ENCODE results near the gene RCAN3. TPM values are rescaled to one million over a fixed set of nuclear protein-coding genes. Genes with fewer than 3 reads are reported as not detected.
"Not testable (repeated sequence)": the region's sequence is repeated elsewhere in the genome, so short reads cannot be mapped to it uniquely, and the experiment has no call there.

The RCAN3 gene
- total RNA-seq, 2 donors from 2014 or later: 103 to 151 TPM

- DNase-seq (no peak), ATAC-seq (replicated peaks in 1 of 2) (no peak)
- H3K9me3 Mint-ChIP-seq: no peaks in the 10 kb centered on the region
- peak overlapping the region in 1 of 2 donors; percentile 52 for H3K4me3 Mint-ChIP-seq
- H3K27ac Mint-ChIP-seq: peak overlapping the region; percentile 91
- peaks cover 3 to 37% of the 10 kb centered on the region in 2 donors for H3K36me3 Mint-ChIP-seq (ENCODE audit: insufficient read depth in 2 of 2)
- H3K4me1 Mint-ChIP-seq (ENCODE audit: low read depth): peaks cover 71% of the 10 kb centered on the region
- H3K27me3 Mint-ChIP-seq (ENCODE audit: low read depth): no peaks in the 10 kb centered on the region
Observed at GRCh38 chr1:24528744-24529143, 26.1 kb downstream of the RCAN3 start.

DNA sequence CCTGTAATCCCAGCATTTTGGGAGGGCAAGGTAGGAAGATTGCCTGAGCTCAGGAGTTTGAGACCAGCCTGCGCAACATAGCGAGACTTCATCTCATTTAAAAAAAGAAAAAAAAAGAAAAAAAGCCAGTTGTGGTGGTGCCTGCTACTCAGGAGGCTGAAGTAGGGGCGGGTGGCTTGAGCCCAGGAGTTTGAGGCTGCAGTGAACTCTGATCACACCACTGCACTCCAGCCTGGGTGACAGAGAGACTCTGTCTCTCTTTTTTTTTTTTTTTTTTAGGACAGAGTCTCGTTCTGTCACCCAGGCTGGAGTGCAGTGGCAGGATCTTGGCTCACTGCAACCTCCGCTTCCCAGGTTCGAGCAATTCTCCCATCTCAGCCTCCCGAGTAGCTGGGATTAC lies 26.7 kb downstream of the RCAN3 start:
- H3K27me3 Mint-ChIP-seq (ENCODE audit: low read depth); H3K4me3 Mint-ChIP-seq; DNase-seq; H3K9me3 Mint-ChIP-seq; ATAC-seq (replicated peaks in 1 of 2): not testable (repeated sequence)
- H3K36me3 Mint-ChIP-seq (ENCODE audit: insufficient read depth in 2 of 2): peaks cover 6 to 42% of the 10 kb centered on the region in 2 donors
- H3K27ac Mint-ChIP-seq: peak overlapping the region; percentile 91
- H3K4me1 Mint-ChIP-seq (ENCODE audit: low read depth): peaks cover 71% of the 10 kb centered on the region

- ATAC-seq (replicated peaks in 1 of 2): peak; percentile 71 to 72
- H3K4me1 Mint-ChIP-seq (ENCODE audit: low read depth): peaks cover 82% of the 10 kb centered on the region
- H3K4me3 Mint-ChIP-seq: peak overlapping the region; percentile 87 to 97
- no peaks in the 10 kb centered on the region for H3K27me3 Mint-ChIP-seq (ENCODE audit: low read depth)
- H3K36me3 Mint-ChIP-seq (ENCODE audit: insufficient read depth in 2 of 2): peaks cover 12 to 44% of the 10 kb centered on the region in 2 donors
- H3K9me3 Mint-ChIP-seq: no peaks in the 10 kb centered on the region
- peak; percentile 80 to 86 for DNase-seq
- peak overlapping the region; percentile 99 for H3K27ac Mint-ChIP-seq
Observed at GRCh38 chr1:24535021-24535424, 32.4 kb downstream of the RCAN3 start.

- DNase-seq (no peak), ATAC-seq (replicated peaks in 1 of 2) (no peak)
- H3K27me3 Mint-ChIP-seq (ENCODE audit: low read depth): no peaks in the 10 kb centered on the region
- peak overlapping the region; percentile 87 to 97 for H3K4me3 Mint-ChIP-seq
- H3K4me1 Mint-ChIP-seq (ENCODE audit: low read depth): peaks cover 84% of the 10 kb centered on the region
- H3K9me3 Mint-ChIP-seq: no peaks in the 10 kb centered on the region
- H3K27ac Mint-ChIP-seq: peak overlapping the region; percentile 99
- H3K36me3 Mint-ChIP-seq (ENCODE audit: insufficient read depth in 2 of 2): peaks cover 12 to 42% of the 10 kb centered on the region in 2 donors
Observed at GRCh38 chr1:24535778-24536177, 33.1 kb downstream of the RCAN3 start.

- Mint-ChIP-seq H3K27me3 (ENCODE audit: low read depth) (no peaks in the 10 kb centered on the region), H3K4me1 (ENCODE audit: low read depth) (peaks cover 85% of the 10 kb centered on the region), H3K27ac (peak overlapping the region; percentile 99), H3K4me3 (peak overlapping the region; percentile 87 to 97), H3K36me3 (ENCODE audit: insufficient read depth in 2 of 2) (peaks cover 12 to 42% of the 10 kb centered on the region in 2 donors), H3K9me3 (no peaks in the 10 kb centered on the region)
- DNase-seq: peak; percentile 70 to 75
- ATAC-seq (replicated peaks in 1 of 2): peak; percentile 47 to 56
Observed at GRCh38 chr1:24536391-24536840, 33.8 kb downstream of the RCAN3 start.

DNA sequence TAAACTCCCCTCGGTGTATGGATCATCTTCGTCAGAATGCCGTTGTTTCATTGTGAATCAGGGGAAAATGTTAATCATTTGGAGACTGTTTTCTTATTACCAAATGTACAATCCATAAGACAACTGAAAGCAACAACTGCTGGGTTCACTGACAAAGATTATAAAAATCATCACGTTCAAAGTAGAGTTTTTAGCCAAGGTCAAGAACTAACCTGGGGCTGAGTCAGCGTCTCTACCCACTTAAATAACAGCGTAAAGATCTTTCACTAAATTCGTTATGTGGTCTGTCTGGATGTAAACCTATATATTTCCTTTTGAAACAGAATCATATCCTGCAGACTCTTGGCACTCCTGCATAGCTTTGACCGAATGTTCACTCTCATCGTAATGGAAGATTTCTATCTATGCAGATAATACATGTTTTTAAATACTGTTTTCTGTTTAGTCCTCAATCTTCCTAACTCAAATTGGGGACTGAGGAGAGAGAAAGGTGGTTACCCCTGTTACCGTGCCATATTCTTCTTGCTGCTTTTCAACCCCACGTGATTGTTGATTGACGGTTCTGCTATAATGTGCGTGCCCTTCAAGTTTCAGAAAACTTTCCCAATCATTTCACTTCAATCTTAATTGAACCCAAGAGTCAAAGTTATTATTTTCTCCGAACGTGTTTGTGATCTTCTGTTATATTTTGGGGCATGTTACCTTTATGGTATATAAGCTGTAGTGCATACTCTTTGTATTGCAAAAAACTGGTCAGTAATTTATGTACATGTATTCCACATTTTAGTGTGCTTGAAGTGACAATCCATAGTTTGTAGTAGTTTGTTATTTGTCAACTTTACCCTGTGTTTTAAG lies 37.6 kb downstream of the RCAN3 start:
- peak; percentile 49 to 63 for DNase-seq
- peaks cover 92% of the 10 kb centered on the region for H3K4me1 Mint-ChIP-seq (ENCODE audit: low read depth)

DNA sequence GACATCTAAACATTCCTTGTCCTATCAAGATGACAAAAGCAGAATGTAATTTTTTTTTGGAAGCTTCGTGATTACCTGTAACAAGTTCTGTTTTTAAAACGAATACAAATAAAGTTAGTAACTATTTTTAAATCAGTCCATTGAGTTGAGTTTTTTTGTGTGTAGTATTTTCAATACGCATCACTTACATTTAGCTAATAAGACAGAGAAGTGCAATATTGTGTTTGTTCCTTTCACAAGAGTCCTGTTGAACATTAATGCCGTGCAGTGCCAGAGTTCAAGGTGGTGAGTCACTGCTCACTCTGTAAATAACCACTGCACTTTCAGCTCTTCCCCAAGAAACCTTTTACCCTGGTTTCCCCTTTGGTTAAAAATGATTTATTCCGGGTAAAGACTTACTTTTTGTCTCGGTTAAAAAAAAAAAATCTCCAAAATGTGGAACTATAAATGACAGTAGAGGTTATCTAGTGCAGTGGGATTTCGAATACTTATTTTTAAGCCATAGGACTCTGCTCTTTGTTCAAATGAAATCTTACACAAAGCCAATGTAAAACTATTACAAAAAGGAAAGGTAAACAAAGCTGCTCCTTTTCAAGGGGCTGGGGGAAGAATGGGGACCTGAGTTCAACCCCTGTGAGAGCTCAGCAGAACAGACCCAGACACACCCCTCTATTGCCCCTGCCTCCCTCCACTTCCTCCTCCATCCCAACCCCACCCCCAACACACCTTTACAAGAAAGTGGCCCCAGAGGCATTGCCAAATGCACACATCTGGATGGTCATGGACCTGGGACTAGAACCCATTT lies 38.5 kb downstream of the RCAN3 start:
- no peaks in the 10 kb centered on the region for H3K27me3 Mint-ChIP-seq (ENCODE audit: low read depth)
- H3K9me3 Mint-ChIP-seq: no peaks in the 10 kb centered on the region
- DNase-seq (peak in 1 of 2 donors; percentile 60), ATAC-seq (replicated peaks in 1 of 2) (peak; percentile 47 to 63)
- H3K27ac Mint-ChIP-seq: peak overlapping the region; percentile 96
- H3K4me3 Mint-ChIP-seq: peak overlapping the region; percentile 72 to 92
- peaks cover 89% of the 10 kb centered on the region for H3K4me1 Mint-ChIP-seq (ENCODE audit: low read depth)
- peaks cover 6 to 11% of the 10 kb centered on the region in 2 donors for H3K36me3 Mint-ChIP-seq (ENCODE audit: insufficient read depth in 2 of 2)

More for the DNA sequence above, 37.6 kb downstream of the RCAN3 start:
- H3K36me3 Mint-ChIP-seq (ENCODE audit: insufficient read depth in 2 of 2): peaks cover 6 to 14% of the 10 kb centered on the region in 2 donors
- peak overlapping the region; percentile 72 to 92 for H3K4me3 Mint-ChIP-seq
- no peaks in the 10 kb centered on the region for H3K27me3 Mint-ChIP-seq (ENCODE audit: low read depth)
- peak overlapping the region; percentile 96 for H3K27ac Mint-ChIP-seq
- peak; percentile 74 for ATAC-seq (replicated peaks in 1 of 2)
- H3K9me3 Mint-ChIP-seq: no peaks in the 10 kb centered on the region

GRCh38 chr1:24541711-24542346 lies 39.2 kb downstream of the RCAN3 start:
- DNase-seq (peak in 1 of 2 donors; percentile 60), ATAC-seq (replicated peaks in 1 of 2) (no peak)
- peak overlapping the region; percentile 86 for H3K27ac Mint-ChIP-seq
- H3K27me3 Mint-ChIP-seq (ENCODE audit: low read depth): no peaks in the 10 kb centered on the region
- peaks cover 82% of the 10 kb centered on the region for H3K4me1 Mint-ChIP-seq (ENCODE audit: low read depth)
- H3K9me3 Mint-ChIP-seq: no peaks in the 10 kb centered on the region
- H3K4me3 Mint-ChIP-seq: peak overlapping the region; percentile 72 to 92
- H3K36me3 Mint-ChIP-seq (ENCODE audit: insufficient read depth in 2 of 2): peaks cover 5 to 7% of the 10 kb centered on the region in 2 donors

DNA sequence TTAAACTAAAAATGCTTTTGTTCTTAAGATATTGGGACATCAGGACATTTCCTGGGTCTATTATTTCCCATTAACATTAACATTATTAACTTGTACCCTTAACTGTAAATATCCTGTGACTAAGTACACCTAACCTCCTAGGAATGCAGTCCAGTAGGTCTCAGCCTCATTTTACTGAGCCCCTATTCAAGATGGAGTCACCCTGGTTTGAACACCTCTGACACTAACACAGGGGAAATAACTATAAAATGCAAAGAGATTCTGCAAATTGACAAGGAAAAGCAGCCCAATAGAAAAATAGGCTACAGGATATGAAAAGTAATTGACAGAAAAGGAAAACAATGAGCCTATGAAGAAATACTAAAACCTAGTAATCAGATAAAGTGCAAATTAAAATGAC lies 41.6 kb downstream of the RCAN3 start:
- H3K4me3 Mint-ChIP-seq: no peak overlapping the region
- no peaks in the 10 kb centered on the region for H3K9me3 Mint-ChIP-seq
- DNase-seq (no peak), ATAC-seq (replicated peaks in 1 of 2) (no peak)
- peaks cover 70% of the 10 kb centered on the region for H3K4me1 Mint-ChIP-seq (ENCODE audit: low read depth)
- H3K36me3 Mint-ChIP-seq (ENCODE audit: insufficient read depth in 2 of 2): no peaks in the 10 kb centered on the region
- H3K27ac Mint-ChIP-seq: no peak overlapping the region
- H3K27me3 Mint-ChIP-seq (ENCODE audit: low read depth): no peaks in the 10 kb centered on the region

DNA sequence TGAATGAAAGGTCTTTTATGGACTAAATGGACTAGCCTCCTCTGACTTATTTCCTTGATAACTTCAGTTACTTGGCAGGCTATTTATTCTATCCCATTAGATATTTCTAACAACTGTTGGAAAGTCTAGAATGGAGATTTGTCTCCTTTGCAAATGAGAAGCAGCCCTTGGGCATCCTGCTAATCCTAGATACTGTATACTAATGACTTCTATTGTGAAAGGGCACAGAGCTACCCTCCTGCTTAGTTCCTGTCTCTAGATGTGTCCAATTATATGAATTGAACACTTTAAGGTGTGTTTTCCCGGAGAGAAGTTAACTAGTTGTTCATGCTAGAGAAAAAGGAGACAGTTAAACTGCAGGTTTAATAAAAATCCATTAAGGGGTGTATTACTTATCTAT lies 43.0 kb downstream of the RCAN3 start:
- Mint-ChIP-seq H3K27me3 (ENCODE audit: low read depth) (no peaks in the 10 kb centered on the region), H3K9me3 (no peaks in the 10 kb centered on the region), H3K4me3 (no peak overlapping the region), H3K36me3 (ENCODE audit: insufficient read depth in 2 of 2) (no peaks in the 10 kb centered on the region), H3K4me1 (ENCODE audit: low read depth) (peaks cover 55% of the 10 kb centered on the region), H3K27ac (no peak overlapping the region)
- no peak for DNase-seq
- ATAC-seq (replicated peaks in 1 of 2): no peak

DNA sequence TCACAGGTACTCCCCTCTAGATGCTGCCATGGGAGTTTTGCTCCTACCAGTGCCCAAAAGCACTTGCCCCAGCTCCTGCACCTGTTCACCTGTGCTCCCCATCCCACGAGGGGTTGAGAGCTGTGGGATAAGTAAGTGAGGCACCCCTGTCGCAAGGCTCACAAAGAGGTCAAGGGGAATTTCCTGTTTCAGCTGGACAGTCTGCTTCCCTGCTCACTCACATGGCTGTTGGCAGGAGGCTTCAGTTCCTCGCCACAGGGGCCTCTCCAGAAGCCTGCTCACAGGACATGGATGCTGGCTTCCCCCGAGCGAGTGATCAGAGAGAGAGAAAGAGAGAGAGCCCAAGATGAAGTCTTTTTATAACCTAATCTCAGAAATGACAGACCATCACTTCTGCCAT lies 44.6 kb downstream of the RCAN3 start:
- Mint-ChIP-seq H3K9me3 (no peaks in the 10 kb centered on the region), H3K4me3 (no peak overlapping the region), H3K4me1 (ENCODE audit: low read depth) (peaks cover 45% of the 10 kb centered on the region), H3K36me3 (ENCODE audit: insufficient read depth in 2 of 2) (no peaks in the 10 kb centered on the region), H3K27me3 (ENCODE audit: low read depth) (no peaks in the 10 kb centered on the region), H3K27ac (no peak overlapping the region)
- no peak for ATAC-seq (replicated peaks in 1 of 2)
- DNase-seq: no peak

DNA sequence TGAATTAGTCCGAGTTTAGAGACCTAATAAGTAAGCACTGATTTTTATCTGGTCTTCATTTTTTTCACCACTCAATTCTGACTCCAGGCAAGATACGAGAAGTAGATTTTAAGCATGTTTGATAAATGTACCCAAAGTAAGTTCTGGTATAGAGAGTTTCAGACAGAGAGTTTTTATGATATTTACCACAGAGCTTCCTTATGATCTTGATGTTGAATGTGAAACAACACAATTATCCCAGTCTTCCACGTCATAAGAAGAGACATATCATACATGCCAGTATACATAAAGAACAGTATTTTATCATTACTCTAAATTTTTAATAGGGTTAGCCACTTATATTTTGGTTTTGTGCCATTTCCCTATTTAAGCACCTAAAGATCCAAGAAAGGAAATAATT lies 45.4 kb downstream of the RCAN3 start:
- Mint-ChIP-seq H3K27ac (no peak overlapping the region), H3K36me3 (ENCODE audit: insufficient read depth in 2 of 2) (no peaks in the 10 kb centered on the region), H3K4me3 (no peak overlapping the region), H3K4me1 (ENCODE audit: low read depth) (peaks cover 37% of the 10 kb centered on the region), H3K27me3 (ENCODE audit: low read depth) (no peaks in the 10 kb centered on the region), H3K9me3 (no peaks in the 10 kb centered on the region)
- ATAC-seq (replicated peaks in 1 of 2): no peak
- DNase-seq: no peak

DNA sequence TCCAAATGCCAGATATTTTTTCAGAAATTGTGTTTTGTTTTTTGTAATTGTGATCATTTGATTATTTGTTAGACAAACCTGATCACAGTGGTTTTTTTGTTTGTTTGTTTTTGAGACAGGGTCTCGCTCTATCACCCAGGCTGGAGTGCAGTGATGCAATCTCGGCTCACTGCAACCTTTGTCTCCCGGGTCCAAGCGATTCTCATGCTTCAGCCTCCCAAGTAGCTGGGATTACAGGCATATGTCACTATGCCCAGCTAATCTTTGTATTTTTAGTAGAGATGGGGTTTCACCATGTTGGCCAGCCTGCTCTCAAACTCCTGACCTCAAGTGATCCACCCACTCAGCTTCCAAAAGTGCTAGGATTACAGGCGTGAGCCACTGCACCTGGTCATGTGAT lies 46.6 kb downstream of the RCAN3 start:
- DNase-seq; H3K36me3 Mint-ChIP-seq (ENCODE audit: insufficient read depth in 2 of 2); H3K27ac Mint-ChIP-seq; H3K9me3 Mint-ChIP-seq; H3K27me3 Mint-ChIP-seq (ENCODE audit: low read depth); ATAC-seq (replicated peaks in 1 of 2); H3K4me3 Mint-ChIP-seq: not testable (repeated sequence)
- peaks cover 31% of the 10 kb centered on the region for H3K4me1 Mint-ChIP-seq (ENCODE audit: low read depth)
